Gastrocnemius medialis (tissue), 4 donors: Measurements from ENCODE around the gene FBXL7.

Experiments
- POLR2A ChIP-seq, 2 donors: fragments of 450-650 bp; IDR thresholded peaks; one replicate each; pipeline ENCODE4 v1.6.1; 2017; ENCODE audit warnings: antibody characterized with exemption in 2 of 2, mild to moderate bottlenecking in 2 of 2, moderate library complexity in 2 of 2
- TF ChIP-seq, protein P1 (sequence below), 5 experiments: fragments of 450-650 bp in 3 of 5; fragments of 200-600 bp in 2 of 5; sonication (generic) in 2 of 5; IDR thresholded peaks in 4 of 5; conservative IDR thresholded peaks in 1 of 5; 1 replicate in 4 of 5; 2 replicates in 1 of 5; pipeline ENCODE4 v1.5.1; 2016 to 2019; ENCODE audit warnings: antibody characterized with exemption in 5 of 5, mild to moderate bottlenecking in 3 of 5, moderate library complexity in 3 of 5

GRCh38 chr5:15687401-15687800 is 187.4 kb downstream of the FBXL7 start:
- TF ChIP-seq, protein P1, sequence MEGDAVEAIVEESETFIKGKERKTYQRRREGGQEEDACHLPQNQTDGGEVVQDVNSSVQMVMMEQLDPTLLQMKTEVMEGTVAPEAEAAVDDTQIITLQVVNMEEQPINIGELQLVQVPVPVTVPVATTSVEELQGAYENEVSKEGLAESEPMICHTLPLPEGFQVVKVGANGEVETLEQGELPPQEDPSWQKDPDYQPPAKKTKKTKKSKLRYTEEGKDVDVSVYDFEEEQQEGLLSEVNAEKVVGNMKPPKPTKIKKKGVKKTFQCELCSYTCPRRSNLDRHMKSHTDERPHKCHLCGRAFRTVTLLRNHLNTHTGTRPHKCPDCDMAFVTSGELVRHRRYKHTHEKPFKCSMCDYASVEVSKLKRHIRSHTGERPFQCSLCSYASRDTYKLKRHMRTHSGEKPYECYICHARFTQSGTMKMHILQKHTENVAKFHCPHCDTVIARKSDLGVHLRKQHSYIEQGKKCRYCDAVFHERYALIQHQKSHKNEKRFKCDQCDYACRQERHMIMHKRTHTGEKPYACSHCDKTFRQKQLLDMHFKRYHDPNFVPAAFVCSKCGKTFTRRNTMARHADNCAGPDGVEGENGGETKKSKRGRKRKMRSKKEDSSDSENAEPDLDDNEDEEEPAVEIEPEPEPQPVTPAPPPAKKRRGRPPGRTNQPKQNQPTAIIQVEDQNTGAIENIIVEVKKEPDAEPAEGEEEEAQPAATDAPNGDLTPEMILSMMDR (IDR thresholded peaks at IDR 0.05 in 4 of 5, conservative IDR thresholded peaks at IDR 0.05 in 1 of 5), result no peak
- no peak for TF ChIP-seq POLR2A (IDR thresholded peaks at IDR 0.05)
